ENCODE data around the gene ZFYVE28.

Gene ZFYVE28

DNA sequence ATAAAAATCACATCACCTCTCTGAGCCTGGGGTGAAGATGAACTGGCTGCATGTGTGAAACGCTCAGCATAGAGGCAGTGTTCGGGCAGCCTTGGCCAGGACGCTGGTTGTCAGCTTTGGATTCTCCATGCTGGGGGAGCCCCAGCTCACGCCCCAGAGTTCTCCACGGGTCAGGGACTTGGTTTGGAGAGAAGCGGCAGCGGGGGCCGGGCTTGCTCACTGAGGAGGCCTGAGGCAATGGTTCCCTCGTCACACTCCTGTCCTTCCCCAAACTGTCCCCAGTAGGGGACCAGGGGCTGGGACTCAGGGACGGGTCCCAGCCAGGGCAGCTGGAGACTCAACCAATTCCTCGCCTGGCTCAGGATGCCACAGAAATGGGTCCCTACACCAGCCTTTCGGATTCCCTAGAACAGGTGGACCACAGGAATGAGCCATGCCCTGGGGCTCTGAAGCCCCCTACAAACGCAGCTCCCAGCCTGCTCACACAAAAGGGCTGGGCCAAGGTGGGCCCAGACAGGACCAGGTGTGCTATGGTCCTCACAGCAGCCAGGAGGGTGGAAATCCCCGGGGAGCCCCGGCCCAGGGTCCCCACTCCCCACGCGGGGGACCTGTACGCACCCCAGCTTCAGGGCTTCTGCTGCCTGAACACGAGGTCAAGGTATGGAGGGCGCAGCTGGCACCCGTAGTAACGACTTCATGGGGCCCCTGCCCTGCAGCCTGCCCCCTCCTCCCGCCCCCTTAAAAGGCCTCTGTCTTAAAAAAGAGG lies 157.9 kb downstream of the ZFYVE28 start:
- DNase-seq (ENCODE audit: low read depth, low spot score) = no peak

DNA sequence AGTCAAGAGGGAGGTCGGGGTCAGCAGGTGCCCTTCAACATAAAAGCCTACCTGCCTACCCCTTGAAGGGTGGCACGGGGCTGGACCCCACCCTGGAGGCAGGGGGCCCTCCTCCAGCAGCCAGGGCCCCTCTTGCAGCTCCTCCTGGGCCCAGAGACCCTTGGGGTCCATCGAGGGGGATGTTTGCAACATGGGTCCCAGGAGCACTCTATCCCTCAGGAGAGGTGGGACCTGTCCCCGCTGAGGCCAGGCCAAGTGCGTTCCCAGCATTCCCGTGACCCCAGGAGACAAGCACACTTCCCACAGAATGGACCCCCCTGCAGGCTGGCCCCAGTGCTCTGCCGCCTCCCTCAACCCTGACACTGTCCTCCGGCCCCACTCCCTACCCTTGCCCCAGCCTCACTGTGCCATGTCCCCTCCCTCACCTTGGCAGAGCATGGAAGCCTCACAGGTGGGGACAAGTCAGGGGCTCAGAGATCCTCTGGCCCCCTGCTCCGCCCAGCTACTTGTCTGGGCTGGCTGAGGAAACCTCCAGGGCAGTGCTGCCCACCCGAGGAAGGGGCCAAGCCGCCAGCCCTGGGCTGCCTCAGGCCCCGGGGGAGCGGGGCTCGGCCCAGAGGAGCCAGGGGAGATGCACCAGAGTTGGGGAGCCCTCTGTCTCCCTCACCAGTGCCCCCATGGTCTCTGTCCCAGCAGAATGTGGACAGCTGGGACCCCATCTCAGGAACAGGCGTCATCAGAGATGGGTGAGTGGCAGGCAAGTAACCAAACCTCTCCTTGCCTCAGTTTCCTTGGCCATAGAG lies 158.7 kb downstream of the ZFYVE28 start:
- no peak for DNase-seq (ENCODE audit: low read depth, low spot score)

DNA sequence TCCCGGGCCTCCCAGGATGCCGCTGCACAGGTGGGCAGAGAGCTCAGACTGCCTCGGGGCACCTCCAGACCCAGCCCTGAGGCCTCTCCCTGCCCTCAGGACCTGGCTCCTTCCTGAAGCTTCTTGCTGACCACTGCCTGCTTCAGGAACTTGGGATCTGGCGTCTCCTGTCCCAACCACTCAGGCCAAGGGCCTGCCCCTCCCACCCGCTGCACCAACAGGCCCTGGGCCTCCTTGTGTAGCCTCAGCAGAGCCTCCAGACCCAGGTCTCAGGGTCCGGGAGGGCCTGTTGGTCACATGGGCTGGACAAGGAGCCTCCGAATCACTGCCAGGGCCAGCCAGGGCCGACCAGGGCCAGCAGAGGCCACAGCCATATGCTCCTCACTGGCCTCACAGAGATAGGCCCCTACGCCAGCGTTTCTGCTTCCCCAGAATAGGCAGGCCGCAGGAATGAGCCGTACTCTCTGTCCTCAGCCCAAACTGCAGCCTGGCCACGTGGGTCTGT lies 159.4 kb downstream of the ZFYVE28 start:
- DNase-seq (ENCODE audit: low read depth, low spot score) = no peak

DNA sequence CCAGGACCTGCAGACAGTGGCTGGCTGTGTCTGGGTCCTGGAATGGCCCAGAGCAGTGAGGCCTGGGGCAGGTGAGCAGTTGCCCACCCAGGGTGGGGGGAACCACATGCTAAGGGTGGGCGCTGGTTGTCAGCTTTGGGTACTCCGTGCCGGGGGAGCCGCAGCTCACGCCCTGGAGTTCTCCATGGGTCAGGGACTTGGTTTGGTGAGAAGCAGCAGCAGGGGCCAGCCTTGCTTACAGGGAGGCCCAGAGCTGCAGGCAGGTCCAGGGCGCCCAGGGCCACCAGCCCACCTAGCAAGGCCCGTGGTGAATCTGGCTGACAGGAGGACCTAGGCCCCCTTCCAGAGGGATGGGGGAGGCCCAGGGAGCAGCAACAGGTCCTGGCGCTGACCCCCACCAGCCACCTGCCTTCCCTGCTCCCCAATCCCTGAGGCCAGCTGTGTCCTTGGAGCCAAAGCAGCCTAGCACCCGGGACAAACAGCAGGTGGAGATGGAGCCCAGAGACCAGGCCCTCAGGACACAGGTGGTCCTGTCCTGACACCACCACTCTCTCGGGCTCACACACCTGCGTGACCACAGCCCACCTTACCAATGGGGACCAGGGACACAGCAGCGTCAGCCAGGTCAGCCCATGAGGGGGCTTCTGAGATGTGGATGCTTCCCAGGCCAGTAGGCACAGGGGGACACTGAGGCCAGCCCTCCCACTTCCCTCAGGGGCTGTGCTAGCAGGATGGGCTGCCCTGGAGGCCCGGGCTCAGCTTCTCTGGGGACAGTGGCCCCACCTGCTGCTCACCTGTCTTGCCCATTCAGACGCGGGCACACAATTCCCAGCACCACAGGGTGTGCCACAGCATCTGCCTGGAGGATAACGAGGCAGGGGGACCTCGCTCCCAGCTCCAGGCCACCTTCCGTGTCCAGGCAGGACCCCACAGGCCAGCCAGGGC lies 160.1 kb downstream of the ZFYVE28 start:
- no peak for DNase-seq (ENCODE audit: low read depth, low spot score)

DNA sequence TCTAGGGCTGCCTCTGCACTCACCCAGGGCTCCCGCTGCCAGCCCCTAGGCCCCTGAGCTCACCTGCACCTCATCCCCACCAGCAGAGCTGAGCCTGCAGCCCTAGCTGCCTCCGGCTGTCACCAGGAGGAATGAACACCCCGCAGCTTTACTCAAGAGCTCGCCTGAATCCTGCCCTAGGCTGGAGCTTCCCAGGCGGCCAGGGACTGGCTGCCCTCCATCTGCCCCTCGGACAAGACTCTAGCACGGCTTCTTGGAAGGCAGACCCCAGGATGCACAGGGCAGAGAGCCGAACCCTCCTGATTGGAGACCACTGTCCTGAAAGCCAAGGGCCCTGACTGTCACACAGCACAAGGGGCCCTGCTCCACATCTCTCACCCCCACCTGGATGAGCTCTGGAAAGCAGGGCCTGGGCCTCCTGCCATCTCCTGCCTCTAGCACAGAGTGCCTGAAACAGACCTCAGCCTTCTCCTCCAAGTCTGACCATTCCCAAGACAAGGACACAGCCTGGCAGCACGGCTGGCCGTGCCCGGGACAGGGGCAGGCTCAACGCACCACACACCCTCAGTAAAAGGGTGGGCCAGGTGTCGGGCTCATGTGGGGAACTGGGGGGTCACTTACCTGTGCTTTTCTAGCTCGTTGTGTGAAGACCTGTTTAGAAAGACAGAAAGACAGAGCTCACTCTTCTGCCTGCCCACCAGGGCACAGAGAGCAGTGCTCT lies 160.9 kb downstream of the ZFYVE28 start:
- no peak for DNase-seq (ENCODE audit: low read depth, low spot score)

DNA sequence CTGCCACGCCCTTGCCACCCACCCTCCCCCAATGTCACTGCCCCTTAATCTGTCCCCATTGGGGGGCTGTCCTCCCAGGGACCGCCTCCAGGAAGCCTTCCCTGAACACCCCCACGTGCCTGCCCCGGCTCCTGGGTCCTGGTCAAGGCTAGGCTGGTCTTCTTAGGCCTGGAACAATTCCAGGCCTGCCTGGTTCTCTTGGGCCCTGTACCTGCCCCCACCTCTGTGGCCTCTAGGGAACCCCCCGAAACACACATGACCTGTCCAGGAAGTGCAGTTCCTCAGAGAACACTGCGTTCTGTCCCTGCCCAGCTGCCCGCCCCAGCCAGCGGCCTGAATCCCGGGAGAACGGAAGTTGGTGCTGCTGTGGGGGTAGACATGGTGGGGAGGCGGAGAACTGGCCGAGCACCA lies 161.7 kb downstream of the ZFYVE28 start:
- no peak for DNase-seq (ENCODE audit: low read depth, low spot score)

DNA sequence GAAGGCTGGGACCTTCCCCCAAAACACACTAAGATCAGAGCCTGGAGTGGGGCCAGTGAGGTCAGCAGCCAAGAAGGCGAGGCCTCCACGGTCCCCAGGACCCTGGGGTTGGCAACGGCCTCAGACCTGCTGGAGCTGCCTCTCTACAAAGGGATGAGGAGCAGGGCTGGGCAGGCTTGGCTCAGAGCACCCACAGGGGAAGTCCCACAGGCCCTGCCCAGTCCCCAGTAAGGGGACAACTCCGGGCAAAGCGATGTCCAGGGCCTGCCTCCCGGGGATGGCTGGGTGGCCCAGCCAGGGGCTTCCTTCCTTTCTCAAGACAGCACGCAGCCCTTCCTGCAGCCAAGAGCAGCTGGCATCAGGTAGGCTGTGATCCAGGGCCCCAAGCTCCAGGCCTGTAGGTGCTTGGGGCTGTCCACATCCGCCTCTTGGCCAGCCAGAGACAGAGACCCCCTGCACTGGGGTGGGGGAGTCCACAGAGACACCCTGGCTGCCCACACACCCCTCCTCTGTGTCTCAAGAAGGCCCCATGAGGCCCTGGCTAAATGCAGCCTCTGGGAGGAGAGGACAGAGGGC lies 162.2 kb downstream of the ZFYVE28 start:
- no peak for DNase-seq (ENCODE audit: low read depth, low spot score)

DNA sequence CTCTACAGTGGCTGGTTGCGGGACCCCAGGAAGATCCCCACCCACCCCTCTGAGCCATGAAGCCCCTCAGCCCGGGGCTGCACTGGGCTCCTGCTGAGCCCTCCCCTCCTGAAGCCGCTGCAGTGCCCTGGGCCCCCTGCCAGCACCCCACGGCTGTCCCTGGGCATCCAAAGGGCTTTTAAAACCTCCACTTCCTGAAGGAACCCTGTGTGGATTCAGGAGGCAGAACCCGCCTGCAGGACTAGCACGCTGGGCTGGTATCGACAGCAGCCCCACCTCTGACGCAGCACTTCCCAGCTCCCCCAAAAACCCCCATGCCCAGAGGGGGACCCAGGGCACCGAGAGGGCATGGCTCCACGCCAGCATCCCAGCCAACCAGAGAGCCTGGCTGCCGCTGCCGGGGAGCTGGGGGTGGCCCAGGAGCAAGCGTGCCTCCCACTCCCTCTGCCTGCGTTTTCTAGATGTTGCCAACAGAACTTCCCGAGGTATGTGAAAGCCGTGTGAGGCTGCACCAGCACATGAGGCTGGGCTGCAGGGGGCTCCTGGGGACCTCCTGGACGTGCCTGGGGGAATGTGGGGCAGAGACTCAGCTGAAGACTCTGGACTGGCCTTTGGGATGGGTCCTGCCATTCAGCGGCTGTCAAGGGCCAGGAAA lies 162.8 kb downstream of the ZFYVE28 start:
- DNase-seq (ENCODE audit: low read depth, low spot score) = peak; percentile 85

DNA sequence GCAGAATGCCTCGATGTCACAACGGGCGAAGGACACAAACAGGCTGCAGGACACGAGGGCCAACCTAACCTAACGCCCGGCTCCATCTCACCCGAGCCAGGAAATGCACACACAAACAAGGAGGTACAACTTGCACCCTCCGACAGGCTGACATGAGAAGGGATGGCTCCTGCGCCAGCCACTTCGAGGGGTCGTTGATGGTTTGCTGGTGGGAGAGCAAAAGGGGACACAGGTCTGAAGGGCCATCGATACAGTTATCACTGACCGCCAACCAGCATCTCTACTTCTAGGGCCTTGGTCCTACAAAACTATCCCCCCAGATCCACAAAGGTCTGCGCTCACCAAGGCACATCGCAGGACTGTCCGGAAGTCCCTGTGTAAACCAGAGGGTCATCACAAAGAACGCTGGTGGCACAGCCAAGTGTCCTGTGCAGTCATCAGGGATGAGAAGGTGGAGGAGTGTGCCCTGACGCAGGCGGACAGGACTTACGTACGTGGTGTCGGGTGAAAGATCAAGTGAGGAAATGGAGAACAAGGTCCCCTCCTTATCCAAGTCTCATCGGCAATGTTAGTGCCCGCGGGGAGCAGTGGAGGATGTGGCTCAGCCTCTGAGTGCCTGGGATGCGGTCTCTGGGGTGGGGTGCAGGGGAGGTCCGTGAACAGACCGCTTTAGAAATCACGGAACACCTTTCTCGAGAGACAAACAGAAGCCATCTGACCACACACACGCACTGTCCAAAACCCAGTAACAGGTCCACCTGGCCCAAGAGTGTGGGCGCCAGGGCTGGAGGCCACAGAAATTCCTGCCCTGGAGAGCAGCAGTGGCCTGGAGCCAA lies 163.6 kb downstream of the ZFYVE28 start:
- DNase-seq (ENCODE audit: low read depth, low spot score) = no peak

DNA sequence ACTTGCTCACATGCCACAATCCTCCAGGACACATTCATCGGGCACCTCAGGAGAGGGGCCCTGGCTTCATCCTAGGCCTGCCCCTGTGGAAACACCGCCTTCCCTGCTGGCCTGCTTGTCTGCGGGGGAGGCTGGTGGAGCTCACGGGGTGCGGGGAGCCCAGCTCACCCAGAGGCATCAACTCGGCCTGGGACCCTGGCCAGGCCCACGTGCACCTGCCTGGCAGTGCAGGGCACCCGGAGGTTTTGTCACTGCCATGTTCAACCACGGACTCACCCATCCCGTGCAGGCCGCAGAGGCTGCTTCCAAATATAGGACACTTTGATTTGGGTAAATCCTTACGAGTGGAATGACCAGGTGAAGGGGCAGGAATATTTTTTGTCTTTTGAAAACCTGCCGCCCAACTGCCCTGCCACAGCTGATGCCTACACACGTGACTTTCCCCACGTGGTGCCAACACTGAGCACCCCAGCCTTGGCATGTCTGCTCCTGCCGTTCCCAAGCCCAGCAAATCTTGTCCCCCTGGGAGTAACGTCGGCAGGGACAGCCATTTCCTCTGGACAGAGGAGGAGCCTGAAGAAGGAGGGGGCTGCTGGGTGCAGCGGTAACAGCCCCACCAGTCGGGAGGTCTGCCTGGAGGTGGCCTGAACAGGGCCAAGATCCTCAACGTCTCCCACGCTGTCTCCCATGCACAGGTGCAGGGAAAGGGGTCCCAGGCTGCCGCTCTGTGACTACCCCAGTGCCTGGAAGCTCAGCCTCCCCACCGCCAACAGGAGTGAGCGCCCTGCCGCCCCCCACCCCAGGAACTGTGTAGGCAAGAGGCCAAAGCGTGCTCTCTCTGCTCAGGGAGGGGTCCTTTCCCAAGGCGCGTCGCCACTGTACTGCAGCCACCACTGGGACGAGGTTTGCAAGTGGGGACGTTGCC lies 165.0 kb downstream of the ZFYVE28 start:
- no peak for DNase-seq (ENCODE audit: low read depth, low spot score)

DNA sequence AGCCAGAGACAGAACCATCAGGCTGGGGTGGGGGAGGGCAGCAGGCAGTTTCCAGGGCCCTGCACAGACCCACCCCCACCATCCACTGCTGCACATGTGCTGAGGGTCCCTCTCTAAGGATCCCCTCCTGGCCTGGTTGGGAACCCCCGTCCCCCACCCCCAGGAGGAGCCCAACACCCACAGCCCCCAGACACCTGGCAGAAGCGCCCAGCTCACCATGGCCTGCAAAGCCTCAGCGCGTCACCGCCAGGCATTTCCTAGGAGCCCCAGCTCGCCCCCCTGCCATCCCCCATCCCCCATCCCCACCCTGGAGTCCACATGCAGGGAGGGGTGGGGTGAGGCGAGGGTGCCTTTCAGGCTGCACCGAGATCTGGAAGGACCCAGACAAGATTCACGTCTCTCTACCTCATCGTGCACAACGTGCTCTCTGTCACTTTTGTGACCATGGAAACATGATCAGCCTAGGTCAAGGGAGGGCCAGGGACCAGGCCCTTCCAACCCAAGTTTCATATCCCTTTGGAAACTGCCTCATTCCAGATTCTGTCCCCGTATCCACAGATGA lies 165.8 kb downstream of the ZFYVE28 start:
- DNase-seq (ENCODE audit: low read depth, low spot score) = no peak

DNA sequence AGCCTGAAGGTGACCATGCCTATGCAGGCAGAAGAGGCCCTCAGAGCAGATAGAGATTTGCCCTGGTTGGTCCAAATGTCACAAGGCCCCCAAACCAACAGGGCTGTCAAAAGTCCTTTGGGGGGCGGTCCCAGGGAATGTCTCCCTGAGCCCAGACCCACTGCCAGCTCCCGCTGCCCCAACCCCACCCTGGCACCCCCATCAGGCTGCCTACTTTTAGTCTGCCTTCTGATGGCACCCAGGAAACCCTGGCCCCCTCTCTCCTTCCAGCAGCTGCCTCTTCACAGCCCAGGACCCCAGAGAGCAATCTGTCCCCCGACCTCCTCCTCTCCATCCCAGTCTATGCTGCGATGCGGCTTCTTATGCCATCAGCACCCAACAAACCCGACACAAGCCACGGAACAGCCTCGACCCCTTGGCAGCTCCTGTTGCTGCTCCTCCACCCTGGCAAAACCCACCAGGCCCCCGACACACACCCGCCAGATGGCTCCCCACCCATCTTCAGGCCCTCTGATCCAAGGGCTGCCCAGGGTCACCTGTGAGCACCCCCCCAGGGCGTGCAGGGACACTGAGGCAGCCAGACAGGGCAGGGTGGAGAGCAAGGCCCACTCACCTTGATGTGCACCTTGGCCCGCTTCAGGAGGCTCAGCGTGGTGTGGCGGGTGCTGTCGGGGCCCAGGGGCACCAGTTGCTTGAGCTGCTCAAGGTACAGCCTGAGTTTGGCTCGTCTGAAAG lies 166.5 kb downstream of the ZFYVE28 start:
- DNase-seq (ENCODE audit: low read depth, low spot score) = no peak

DNA sequence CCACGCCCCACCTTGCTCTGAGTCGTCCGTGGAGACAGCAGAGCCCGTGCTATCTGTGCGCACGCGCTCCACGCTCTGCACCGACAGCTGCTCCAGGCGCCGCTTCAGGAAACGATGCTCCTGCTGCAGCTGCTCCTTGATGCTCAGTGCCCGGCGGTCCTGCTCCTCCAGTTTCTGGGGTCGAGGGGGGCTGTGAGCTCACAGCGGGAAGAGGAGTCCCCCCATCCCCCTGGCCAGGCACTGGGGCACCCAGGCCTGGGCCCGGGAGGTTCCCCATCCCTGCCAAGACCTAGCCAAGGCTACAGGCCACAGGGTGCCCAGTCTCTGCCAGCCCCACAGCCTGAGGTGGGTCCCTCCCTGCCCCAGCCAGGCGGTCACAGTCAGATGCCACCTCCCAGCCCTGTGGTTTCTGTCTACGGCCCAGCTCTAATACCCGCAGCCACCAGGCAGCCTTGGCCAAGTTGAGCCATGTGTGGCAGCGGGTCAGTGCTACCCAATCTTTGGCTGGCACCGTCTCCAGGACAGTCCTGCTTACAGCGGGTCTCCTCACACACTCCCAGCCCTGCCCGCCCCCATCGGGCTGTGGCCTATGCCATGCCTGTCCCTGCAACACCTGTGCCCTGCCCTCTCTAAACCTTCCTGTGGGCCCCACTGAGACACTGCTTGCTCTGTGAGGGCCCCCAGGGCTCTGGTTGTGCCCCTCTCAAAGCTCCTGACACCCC lies 167.2 kb downstream of the ZFYVE28 start:
- DNase-seq (ENCODE audit: low read depth, low spot score) = no peak

DNA sequence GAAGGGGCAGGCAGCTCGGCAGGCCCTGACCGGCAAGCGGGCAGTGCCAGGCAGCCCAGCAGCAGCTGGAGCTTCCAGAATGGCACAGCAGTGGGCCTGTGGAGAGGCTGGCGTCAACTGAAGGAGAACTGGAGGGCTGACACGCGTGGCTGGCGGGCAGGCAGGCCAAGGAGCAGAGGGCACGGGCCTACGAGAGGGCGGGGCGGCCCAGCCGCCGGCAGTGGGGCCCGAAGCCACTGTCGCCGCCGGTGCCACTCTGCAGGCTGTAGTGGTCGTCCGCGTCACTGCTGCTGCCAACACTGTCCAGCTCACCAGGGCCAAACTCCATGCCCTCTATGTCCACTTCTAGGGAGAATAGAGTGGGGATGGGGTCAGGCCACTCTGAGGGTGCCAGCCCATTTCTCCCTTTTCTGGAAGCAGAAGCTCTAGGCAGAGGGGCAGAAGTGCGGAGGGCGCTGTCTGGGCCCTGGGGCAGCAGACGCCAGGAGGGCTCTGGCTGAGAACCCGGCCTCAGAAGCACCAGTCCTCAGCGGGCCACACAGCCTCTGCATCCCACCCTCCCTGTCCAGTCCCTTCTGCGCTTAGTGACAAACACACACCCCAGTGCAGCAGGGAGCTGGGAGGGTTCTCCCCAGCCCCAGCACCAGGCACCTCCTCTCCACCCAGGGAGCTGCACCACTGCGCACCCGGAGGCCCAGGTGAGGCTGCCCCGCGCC lies 167.9 kb downstream of the ZFYVE28 start:
- no peak for DNase-seq (ENCODE audit: low read depth, low spot score)

DNA sequence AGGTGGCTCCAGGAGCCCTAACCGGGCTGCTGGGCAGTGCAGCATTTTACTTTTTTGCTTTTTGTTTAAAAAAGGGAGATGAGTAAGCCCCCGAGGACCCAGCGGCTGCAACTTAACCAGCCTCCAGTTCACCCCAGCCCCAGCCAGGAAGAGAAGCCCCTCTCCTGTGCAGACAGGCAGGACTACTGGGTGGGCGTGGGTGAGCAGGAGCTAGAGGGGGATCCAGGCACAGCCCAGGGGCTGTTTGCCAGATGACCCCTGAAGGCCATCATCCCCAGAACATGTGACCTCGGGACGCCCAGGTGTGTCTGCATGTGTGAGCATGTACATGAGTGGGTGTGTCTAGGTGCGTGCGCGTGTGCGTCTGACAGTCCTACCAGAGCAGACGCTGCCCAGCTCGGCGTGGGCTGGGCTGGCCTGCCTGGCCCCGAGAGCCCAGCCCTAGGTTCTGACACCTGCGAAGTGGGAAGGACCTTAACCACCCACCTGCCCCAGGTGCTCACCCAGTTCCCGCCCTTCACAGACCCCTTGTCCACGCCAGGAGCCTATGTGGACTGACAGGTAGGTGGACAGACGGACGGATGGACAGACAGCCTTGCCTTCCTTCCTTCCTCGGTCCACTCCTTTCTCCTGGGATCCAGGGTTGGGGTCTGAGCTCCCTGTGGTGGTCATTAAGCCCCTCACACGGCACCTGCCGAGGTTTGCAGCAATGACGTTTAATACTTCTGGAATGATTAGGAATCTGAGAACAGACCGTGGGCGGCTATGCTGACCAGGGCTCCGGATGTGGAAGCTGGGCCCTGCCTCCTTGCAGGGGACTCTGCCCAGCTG lies 168.7 kb downstream of the ZFYVE28 start:
- DNase-seq (ENCODE audit: low read depth, low spot score) = peak; percentile 1
